ENCODE data around the gene SPHKAP. TPM values are rescaled to one million over a fixed set of nuclear protein-coding genes. Genes with fewer than 3 reads are reported as not detected.
"Not testable (repeated sequence)": the region's sequence is repeated elsewhere in the genome, so short reads cannot be mapped to it uniquely, and the experiment has no call there.

Gene SPHKAP
- polyA plus RNA-seq (ENCODE audit: insufficient read length): 29.8 TPM

- no peak for DNase-seq (ENCODE audit: low read depth)
These were observed at the start of gene SPHKAP for GRCh38 chr2:228181098-228182019. TSS of gene SPHKAP (minus strand) at chr2:228181687. CDS start at chr2:228181598, 89 bp downstream.

GRCh38 chr2:228227466-228227865, 46.0 kb upstream of the SPHKAP start:
- DNase-seq (ENCODE audit: low read depth): no peak

- DNase-seq (ENCODE audit: low read depth): no peak
These were observed 42.9 kb upstream of the SPHKAP start for GRCh38 chr2:228224410-228224809.

GRCh38 chr2:228218593-228218992, 37.1 kb upstream of the SPHKAP start:
- DNase-seq (ENCODE audit: low read depth): not testable (repeated sequence)

- no peak for DNase-seq (ENCODE audit: low read depth)
These were observed 16.0 kb upstream of the SPHKAP start for GRCh38 chr2:228197504-228197903.

GRCh38 chr2:228180181-228181097, 1.0 kb downstream of the SPHKAP start:
- DNase-seq (ENCODE audit: low read depth): no peak

- no peak for DNase-seq (ENCODE audit: low read depth)
These were observed 14.2 kb downstream of the SPHKAP start for GRCh38 chr2:228167290-228167689.

- DNase-seq (ENCODE audit: low read depth): no peak
These were observed 16.8 kb downstream of the SPHKAP start for GRCh38 chr2:228164718-228165117.

GRCh38 chr2:228157841-228158240, 23.6 kb downstream of the SPHKAP start:
- no peak for DNase-seq (ENCODE audit: low read depth)

- no peak for DNase-seq (ENCODE audit: low read depth)
These were observed 36.5 kb downstream of the SPHKAP start for GRCh38 chr2:228144961-228145360.

- DNase-seq (ENCODE audit: low read depth): no peak
These were observed 40.5 kb downstream of the SPHKAP start for GRCh38 chr2:228140934-228141528.

- DNase-seq (ENCODE audit: low read depth): no peak
These were observed 45.5 kb downstream of the SPHKAP start for GRCh38 chr2:228136027-228136426.

- no peak for DNase-seq (ENCODE audit: low read depth)
These were observed 46.2 kb downstream of the SPHKAP start for GRCh38 chr2:228135300-228135699.

- DNase-seq (ENCODE audit: low read depth): no peak
These were observed 49.7 kb downstream of the SPHKAP start for GRCh38 chr2:228131833-228132232.

- DNase-seq (ENCODE audit: low read depth): no peak
These were observed 55.1 kb downstream of the SPHKAP start for GRCh38 chr2:228126401-228126800.

GRCh38 chr2:228118940-228119339, 62.5 kb downstream of the SPHKAP start:
- no peak for DNase-seq (ENCODE audit: low read depth)

- no peak for DNase-seq (ENCODE audit: low read depth)
These were observed 73.6 kb downstream of the SPHKAP start for GRCh38 chr2:228107846-228108245.

- DNase-seq (ENCODE audit: low read depth): no peak
These were observed 75.8 kb downstream of the SPHKAP start for GRCh38 chr2:228105526-228106250.

- no peak for DNase-seq (ENCODE audit: low read depth)
These were observed 77.3 kb downstream of the SPHKAP start for GRCh38 chr2:228104215-228104614.

GRCh38 chr2:228103379-228103778, 78.1 kb downstream of the SPHKAP start:
- DNase-seq (ENCODE audit: low read depth): no peak

GRCh38 chr2:228102949-228103348, 78.5 kb downstream of the SPHKAP start:
- DNase-seq (ENCODE audit: low read depth): no peak
